Measurements from ENCODE around the gene SETDB2.

SETDB2 gene

DNA sequence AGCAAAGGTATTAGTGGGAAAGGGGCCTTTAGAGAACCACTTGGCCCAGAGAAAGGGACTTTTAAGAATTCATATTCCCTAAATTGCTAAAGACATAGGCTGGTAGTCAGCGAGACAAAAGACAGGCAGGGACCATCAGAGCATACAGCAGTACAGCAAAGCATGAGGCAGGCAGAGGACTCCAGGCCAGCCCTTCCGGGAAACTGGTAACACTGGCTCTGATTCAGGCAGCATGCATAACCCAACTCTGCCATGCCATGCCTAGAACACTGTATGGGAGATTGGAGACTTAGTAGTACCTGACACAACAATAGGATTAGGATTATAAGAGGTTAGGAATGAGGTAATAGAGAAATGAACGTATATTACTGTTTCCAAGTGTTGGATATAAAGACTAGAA lies 35.1 kb upstream of the SETDB2 start:
- TF ChIP-seq, protein P1, sequence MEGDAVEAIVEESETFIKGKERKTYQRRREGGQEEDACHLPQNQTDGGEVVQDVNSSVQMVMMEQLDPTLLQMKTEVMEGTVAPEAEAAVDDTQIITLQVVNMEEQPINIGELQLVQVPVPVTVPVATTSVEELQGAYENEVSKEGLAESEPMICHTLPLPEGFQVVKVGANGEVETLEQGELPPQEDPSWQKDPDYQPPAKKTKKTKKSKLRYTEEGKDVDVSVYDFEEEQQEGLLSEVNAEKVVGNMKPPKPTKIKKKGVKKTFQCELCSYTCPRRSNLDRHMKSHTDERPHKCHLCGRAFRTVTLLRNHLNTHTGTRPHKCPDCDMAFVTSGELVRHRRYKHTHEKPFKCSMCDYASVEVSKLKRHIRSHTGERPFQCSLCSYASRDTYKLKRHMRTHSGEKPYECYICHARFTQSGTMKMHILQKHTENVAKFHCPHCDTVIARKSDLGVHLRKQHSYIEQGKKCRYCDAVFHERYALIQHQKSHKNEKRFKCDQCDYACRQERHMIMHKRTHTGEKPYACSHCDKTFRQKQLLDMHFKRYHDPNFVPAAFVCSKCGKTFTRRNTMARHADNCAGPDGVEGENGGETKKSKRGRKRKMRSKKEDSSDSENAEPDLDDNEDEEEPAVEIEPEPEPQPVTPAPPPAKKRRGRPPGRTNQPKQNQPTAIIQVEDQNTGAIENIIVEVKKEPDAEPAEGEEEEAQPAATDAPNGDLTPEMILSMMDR (IDR thresholded peaks at IDR 0.05; ENCODE audit: low read depth, low read length, missing control alignments): no peak
- in situ Hi-C loops (cut with HindIII; ENCODE audit: low pct_ligation_motif_present, low sequenced_read_pairs): no loop called here
- no peak overlapping the region for H3K4me3 ChIP-seq (ENCODE audit: low read depth, low read length)
- H3K27ac ChIP-seq: no peak overlapping the region
- no peaks in the 10 kb centered on the region for H3K36me3 ChIP-seq (replicated peaks)
- H3K27me3 ChIP-seq (replicated peaks): no peaks in the 10 kb centered on the region
- no peak for DNase-seq

DNA sequence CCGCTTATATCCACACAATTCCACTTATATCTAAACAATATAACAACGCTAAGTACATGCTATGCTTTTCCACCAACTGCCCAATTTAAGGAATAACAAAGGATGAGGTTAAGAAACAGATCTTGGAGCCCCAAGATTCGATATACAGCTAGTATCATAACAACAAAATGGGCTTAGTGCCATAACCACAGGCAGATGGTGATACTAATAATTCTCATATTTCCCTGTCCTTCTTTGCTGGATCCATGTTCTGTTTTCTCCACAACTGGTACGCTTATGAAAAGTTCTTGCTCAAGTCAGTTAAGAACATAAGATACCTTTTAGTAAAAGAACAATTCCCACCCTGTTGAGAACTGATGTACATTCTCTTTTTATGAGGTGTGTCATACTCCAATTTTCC lies 34.1 kb upstream of the SETDB2 start:
- in situ Hi-C loops (cut with HindIII; ENCODE audit: low pct_ligation_motif_present, low sequenced_read_pairs): no loop called here
- no peak for DNase-seq
- TF ChIP-seq, protein P1 (IDR thresholded peaks at IDR 0.05; ENCODE audit: low read depth, low read length, missing control alignments): no peak
- no peaks in the 10 kb centered on the region for H3K27me3 ChIP-seq (replicated peaks)
- H3K36me3 ChIP-seq (replicated peaks): no peaks in the 10 kb centered on the region
- H3K27ac ChIP-seq: no peak overlapping the region
- H3K4me3 ChIP-seq (ENCODE audit: low read depth, low read length): no peak overlapping the region

DNA sequence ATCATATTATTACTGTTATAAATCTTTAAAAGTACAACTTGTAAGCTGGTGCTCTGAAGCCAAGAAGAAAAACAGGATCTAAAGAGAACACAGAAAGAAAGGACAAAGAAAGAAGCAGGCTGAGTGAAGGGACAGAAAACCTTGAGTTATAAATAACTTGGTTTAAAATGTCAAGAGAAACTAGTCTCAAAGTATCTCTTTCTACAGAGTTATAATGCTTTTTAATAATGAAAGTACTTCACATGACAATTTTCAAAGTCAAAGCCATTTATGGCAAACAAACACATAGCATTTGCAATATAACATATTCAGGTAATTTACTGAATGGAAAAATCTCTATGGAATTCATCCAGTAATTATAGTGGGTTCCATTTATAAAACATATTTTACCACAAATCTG lies 33.6 kb upstream of the SETDB2 start:
- Histone ChIP-seq H3K4me3 (ENCODE audit: low read depth, low read length) (no peak overlapping the region), H3K27ac (no peak overlapping the region), H3K27me3 (replicated peaks) (no peaks in the 10 kb centered on the region), H3K36me3 (replicated peaks) (no peaks in the 10 kb centered on the region)
- TF ChIP-seq, protein P1 (IDR thresholded peaks at IDR 0.05; ENCODE audit: low read depth, low read length, missing control alignments): no peak
- DNase-seq: no peak
- in situ Hi-C loops (cut with HindIII; ENCODE audit: low pct_ligation_motif_present, low sequenced_read_pairs): no loop called here

DNA sequence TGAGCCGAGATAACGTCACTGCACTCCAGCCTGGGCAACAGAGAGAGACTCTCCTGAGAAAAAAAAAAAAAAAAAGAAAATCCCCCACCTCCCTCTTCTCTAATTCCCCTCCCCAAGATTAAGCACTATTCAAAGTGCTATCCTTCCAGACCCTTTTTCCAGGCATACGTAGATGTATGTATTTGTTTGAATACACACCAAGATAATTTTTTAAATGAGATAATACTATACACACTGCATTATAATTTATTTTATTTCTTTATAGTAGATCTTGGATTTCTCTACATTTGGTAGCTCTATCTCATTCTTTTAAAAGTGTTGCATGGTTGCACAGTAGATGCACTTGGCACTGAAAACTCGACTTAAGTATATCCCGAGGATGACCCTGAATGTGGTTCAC lies 32.7 kb upstream of the SETDB2 start:
- H3K36me3 ChIP-seq (replicated peaks): no peaks in the 10 kb centered on the region
- no peaks in the 10 kb centered on the region for H3K27me3 ChIP-seq (replicated peaks)
- in situ Hi-C loops (cut with HindIII; ENCODE audit: low pct_ligation_motif_present, low sequenced_read_pairs): no loop called here
- TF ChIP-seq, protein P1 (IDR thresholded peaks at IDR 0.05; ENCODE audit: low read depth, low read length, missing control alignments): no peak
- no peak overlapping the region for H3K4me3 ChIP-seq (ENCODE audit: low read depth, low read length)
- H3K27ac ChIP-seq: no peak overlapping the region
- no peak for DNase-seq

DNA sequence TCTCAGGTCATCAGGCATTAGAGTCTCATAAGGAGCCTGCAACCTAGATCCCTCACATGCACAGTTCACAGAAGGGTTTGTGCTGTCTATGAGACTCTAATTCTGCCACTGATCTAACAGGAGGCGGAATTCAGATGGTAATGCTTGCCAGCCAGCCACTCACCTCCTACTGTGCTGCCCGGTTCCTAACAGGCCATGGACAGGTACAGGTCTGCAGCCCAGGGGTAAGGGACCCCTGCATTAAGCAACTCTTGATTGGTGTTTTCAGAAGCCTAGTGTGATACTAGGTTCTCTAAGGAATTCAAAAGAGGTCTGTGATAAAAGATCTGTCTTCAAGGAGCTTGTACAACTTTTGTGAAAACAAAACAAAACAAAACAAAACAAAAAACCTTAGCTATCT lies 31.3 kb upstream of the SETDB2 start:
- in situ Hi-C loops (cut with HindIII; ENCODE audit: low pct_ligation_motif_present, low sequenced_read_pairs): no loop called here
- H3K4me3 ChIP-seq (ENCODE audit: low read depth, low read length): no peak overlapping the region
- no peaks in the 10 kb centered on the region for H3K27me3 ChIP-seq (replicated peaks)
- H3K36me3 ChIP-seq (replicated peaks): no peaks in the 10 kb centered on the region
- no peak for DNase-seq
- TF ChIP-seq, protein P1 (IDR thresholded peaks at IDR 0.05; ENCODE audit: low read depth, low read length, missing control alignments): no peak
- H3K27ac ChIP-seq: no peak overlapping the region

DNA sequence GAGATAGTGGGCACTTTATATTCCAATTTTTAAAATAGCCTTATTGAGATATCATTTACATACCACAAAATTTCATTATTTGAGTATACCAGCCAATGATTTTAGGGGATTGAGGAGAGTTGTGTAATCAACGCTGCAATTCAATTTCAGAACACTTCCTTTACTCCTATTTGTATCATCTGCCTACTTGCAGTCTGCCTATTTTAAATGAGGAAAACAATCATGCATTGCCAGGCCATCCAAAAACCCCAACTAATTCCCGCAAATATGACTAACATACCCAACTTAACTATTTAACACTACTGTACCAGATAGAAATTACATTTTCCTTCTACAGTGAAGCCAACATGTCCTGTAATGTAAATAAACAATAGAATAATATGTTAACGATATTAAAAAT lies 26.9 kb upstream of the SETDB2 start:
- Histone ChIP-seq H3K4me3 (ENCODE audit: low read depth, low read length) (no peak overlapping the region), H3K36me3 (replicated peaks) (no peaks in the 10 kb centered on the region), H3K27ac (no peak overlapping the region), H3K27me3 (replicated peaks) (no peaks in the 10 kb centered on the region)
- no peak for DNase-seq
- in situ Hi-C loops (cut with HindIII; ENCODE audit: low pct_ligation_motif_present, low sequenced_read_pairs): no loop called here
- TF ChIP-seq, protein P1 (IDR thresholded peaks at IDR 0.05; ENCODE audit: low read depth, low read length, missing control alignments): no peak
